Nephron progenitor cell (in vitro differentiated cells): ENCODE data around the gene RIC1.
A peak's percentile ranks its signal among the peaks of the same experiment; 100 is the strongest.
"Not testable (repeated sequence)": the region's sequence is repeated elsewhere in the genome, so short reads cannot be mapped to it uniquely, and the experiment has no call there.

Experiments
- DNase-seq: peaks from one replicate; pipeline ENCODE4 v3.0.0; 2021
- H3K27ac Mint-ChIP-seq: 2 replicates; pipeline ENCODE4 v1.8.0; 2021; ENCODE audit warnings: mild to moderate bottlenecking, moderate library complexity, mixed read lengths
- H3K27me3 Mint-ChIP-seq: 2 replicates; pipeline ENCODE4 v1.8.0; 2021; ENCODE audit warnings: mild to moderate bottlenecking, low read depth, mixed read lengths; ENCODE audit not compliant: poor library complexity
- H3K36me3 Mint-ChIP-seq: 2 replicates; pipeline ENCODE4 v1.8.0; 2021; ENCODE audit warnings: low read depth, mixed read lengths
- H3K4me1 Mint-ChIP-seq: 2 replicates; pipeline ENCODE4 v1.8.0; 2021; ENCODE audit warnings: mixed read lengths
- H3K4me3 Mint-ChIP-seq: 2 replicates; pipeline ENCODE4 v1.8.0; 2021; ENCODE audit warnings: mild to moderate bottlenecking, moderate library complexity, mixed read lengths
- H3K9me3 Mint-ChIP-seq: 2 replicates; pipeline ENCODE4 v1.8.0; 2021; ENCODE audit warnings: mild to moderate bottlenecking, moderate library complexity, mixed read lengths
- CTCF ChIP-seq: fragments of 200-600 bp; sonication (generic); IDR thresholded peaks from 2 replicates; pipeline ENCODE4 v1.5.0; 2021; ENCODE audit warnings: antibody characterized with exemption

The RIC1 gene, protein sequence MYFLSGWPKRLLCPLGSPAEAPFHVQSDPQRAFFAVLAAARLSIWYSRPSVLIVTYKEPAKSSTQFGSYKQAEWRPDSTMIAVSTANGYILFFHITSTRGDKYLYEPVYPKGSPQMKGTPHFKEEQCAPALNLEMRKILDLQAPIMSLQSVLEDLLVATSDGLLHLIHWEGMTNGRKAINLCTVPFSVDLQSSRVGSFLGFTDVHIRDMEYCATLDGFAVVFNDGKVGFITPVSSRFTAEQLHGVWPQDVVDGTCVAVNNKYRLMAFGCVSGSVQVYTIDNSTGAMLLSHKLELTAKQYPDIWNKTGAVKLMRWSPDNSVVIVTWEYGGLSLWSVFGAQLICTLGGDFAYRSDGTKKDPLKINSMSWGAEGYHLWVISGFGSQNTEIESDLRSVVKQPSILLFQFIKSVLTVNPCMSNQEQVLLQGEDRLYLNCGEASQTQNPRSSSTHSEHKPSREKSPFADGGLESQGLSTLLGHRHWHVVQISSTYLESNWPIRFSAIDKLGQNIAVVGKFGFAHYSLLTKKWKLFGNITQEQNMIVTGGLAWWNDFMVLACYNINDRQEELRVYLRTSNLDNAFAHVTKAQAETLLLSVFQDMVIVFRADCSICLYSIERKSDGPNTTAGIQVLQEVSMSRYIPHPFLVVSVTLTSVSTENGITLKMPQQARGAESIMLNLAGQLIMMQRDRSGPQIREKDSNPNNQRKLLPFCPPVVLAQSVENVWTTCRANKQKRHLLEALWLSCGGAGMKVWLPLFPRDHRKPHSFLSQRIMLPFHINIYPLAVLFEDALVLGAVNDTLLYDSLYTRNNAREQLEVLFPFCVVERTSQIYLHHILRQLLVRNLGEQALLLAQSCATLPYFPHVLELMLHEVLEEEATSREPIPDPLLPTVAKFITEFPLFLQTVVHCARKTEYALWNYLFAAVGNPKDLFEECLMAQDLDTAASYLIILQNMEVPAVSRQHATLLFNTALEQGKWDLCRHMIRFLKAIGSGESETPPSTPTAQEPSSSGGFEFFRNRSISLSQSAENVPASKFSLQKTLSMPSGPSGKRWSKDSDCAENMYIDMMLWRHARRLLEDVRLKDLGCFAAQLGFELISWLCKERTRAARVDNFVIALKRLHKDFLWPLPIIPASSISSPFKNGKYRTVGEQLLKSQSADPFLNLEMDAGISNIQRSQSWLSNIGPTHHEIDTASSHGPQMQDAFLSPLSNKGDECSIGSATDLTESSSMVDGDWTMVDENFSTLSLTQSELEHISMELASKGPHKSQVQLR (N-terminal part only)

GRCh38 chr9:5628530-5629311, at the start of gene RIC1:
RIC1 (plus strand) TSS chr9:5629107; CDS start chr9:5629310, 203 bp downstream.
- TF ChIP-seq CTCF: no peak
- H3K9me3 Mint-ChIP-seq: peaks cover 12% of the 10 kb centered on the region
- H3K36me3 Mint-ChIP-seq: peaks cover 18% of the 10 kb centered on the region
- no peaks in the 10 kb centered on the region for H3K27me3 Mint-ChIP-seq
- peaks cover 34% of the 10 kb centered on the region for H3K4me1 Mint-ChIP-seq
- peak within 1 kb of the TSS; percentile 97 for H3K4me3 Mint-ChIP-seq
- H3K27ac Mint-ChIP-seq: peak within 1 kb of the TSS; percentile 98
- DNase-seq: peak; percentile 85

- Mint-ChIP-seq H3K4me1 (no peaks in the 10 kb centered on the region), H3K27ac (no peak overlapping the region), H3K36me3 (no peaks in the 10 kb centered on the region)
Observed at GRCh38 chr9:5579881-5580280, 49.0 kb upstream of the RIC1 start.

DNA sequence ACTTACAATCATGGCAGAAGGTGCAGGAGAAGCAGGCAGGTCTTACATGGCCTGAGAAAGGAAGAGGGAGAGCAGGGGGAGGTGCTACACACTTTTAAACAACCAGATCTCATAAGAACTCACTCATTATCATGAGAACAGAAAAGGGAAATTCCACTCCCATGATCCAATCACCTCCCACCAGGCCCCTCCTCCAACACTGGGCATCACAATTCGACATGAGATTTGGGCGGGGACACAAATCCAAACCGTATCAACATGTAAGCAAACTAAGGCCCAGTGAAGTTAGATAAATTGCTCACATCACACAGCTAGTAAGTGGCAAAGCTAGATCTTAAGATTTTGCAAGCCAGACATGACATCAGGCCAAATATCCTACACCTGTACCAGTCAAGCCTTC, 48.3 kb upstream of the RIC1 start:
- no peak for TF ChIP-seq CTCF
- DNase-seq: no peak
- Mint-ChIP-seq H3K4me1 (no peaks in the 10 kb centered on the region), H3K27me3 (peaks cover 6% of the 10 kb centered on the region), H3K27ac (no peak overlapping the region), H3K4me3 (no peak overlapping the region), H3K36me3 (no peaks in the 10 kb centered on the region), H3K9me3 (no peaks in the 10 kb centered on the region)

More at GRCh38 chr9:5579881-5580280, 49.0 kb upstream of the RIC1 start:
- H3K27me3 Mint-ChIP-seq: peaks cover 6% of the 10 kb centered on the region
- DNase-seq: no peak
- no peak overlapping the region for H3K4me3 Mint-ChIP-seq
- no peaks in the 10 kb centered on the region for H3K9me3 Mint-ChIP-seq
- no peak for TF ChIP-seq CTCF

GRCh38 chr9:5581706-5582105, 47.2 kb upstream of the RIC1 start:
- H3K27ac Mint-ChIP-seq: peak overlapping the region; percentile 34
- H3K36me3 Mint-ChIP-seq, DNase-seq, H3K9me3 Mint-ChIP-seq, H3K4me3 Mint-ChIP-seq, H3K27me3 Mint-ChIP-seq, H3K4me1 Mint-ChIP-seq: not testable (repeated sequence)

DNA sequence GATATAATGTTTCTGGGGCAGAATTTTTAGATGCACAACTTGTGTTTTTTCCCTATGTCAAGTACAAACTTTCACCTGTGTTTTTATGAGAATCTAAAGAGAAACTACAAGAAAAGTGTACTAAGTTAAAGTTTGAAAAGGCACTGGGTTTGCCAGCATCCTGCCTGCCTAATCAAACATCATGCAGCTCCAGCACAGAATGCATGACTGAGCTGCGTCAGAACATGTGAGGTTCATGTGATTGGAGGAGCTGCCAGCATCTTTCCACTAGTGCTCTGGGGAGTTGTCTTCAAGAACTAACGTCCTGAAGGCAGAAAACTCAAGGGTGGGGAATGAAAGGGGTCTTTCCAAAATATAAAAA, 46.1 kb upstream of the RIC1 start:
- no peaks in the 10 kb centered on the region for H3K4me1 Mint-ChIP-seq
- no peak overlapping the region for H3K4me3 Mint-ChIP-seq
- no peak for DNase-seq
- H3K27ac Mint-ChIP-seq: no peak overlapping the region
- no peak for TF ChIP-seq CTCF
- peaks cover 6% of the 10 kb centered on the region for H3K27me3 Mint-ChIP-seq
- no peaks in the 10 kb centered on the region for H3K9me3 Mint-ChIP-seq
- H3K36me3 Mint-ChIP-seq: no peaks in the 10 kb centered on the region
